ENCODE results near the gene EFL1. TPM values are rescaled to one million over a fixed set of nuclear protein-coding genes. Genes with fewer than 3 reads are reported as not detected.

The EFL1 gene
- total and polyA plus RNA-seq, 2 donors (not counting 3 experiments of a cell fraction or from before 2014, with no cell fraction given): 6.6 to 21.9 TPM

GRCh38 chr15:82297546-82297945 is 35.0 kb upstream of the EFL1 start:
- no peaks in the 10 kb centered on the region for H3K4me1 ChIP-seq (ENCODE audit: control insufficient read depth, extremely low read depth, insufficient read depth, low read length)
- no peak overlapping the region for H3K27ac ChIP-seq (ENCODE audit: insufficient read depth, low read depth, low read length)
- intact Hi-C loops (cut with micrococcal nuclease): no loop called here
- TF ChIP-seq MAX (IDR thresholded peaks at IDR 0.05; ENCODE audit: insufficient read depth, insufficient read length) (no peak), CTCF (IDR thresholded peaks at IDR 0.05; ENCODE audit: extremely low read depth in 1 of 2, insufficient read depth in 1 of 2, low read depth in 1 of 2, low read length in 2 of 2) (no peak), MYC (IDR thresholded peaks at IDR 0.05; ENCODE audit: low read depth, low read length) (no peak), FOS (IDR thresholded peaks at IDR 0.05; ENCODE audit: borderline replicate concordance, insufficient read depth, low read length) (no peak), POLR2AphosphoS5 (IDR thresholded peaks at IDR 0.05; ENCODE audit: insufficient read depth, low read depth, low read length) (no peak), JUN (IDR thresholded peaks at IDR 0.05; ENCODE audit: borderline replicate concordance, insufficient read depth, insufficient read length, low read depth) (no peak), GATA2 (IDR thresholded peaks at IDR 0.05; ENCODE audit: insufficient read depth, insufficient read length, low read depth, low read length) (no peak)
- H4K20me1 ChIP-seq (replicated peaks; ENCODE audit: control insufficient read depth, extremely low read depth, insufficient read depth, low read length): no peaks in the 10 kb centered on the region
- H3K36me3 ChIP-seq (ENCODE audit: control insufficient read depth in 2 of 2, extremely low read depth in 1 of 2, insufficient read depth in 2 of 2, low read length in 2 of 2): no peaks in the 10 kb centered on the region
- ChIA-PET POLR2A (no interaction called here), CTCF (no interaction called here)
- H3K9ac ChIP-seq (replicated peaks; ENCODE audit: extremely low read depth, insufficient read depth, low read length): no peak overlapping the region
- no peak overlapping the region for H2AFZ ChIP-seq (ENCODE audit: low read depth, low read length)
- H3K9me3 ChIP-seq (replicated peaks; ENCODE audit: control insufficient read depth, insufficient read depth, low read length): no peaks in the 10 kb centered on the region
- H3K4me2 ChIP-seq (ENCODE audit: insufficient read depth, low read length): no peak overlapping the region
- FAIRE-seq (no peak), DNase-seq (ENCODE audit: low read depth, low spot score) (no peak)
- BruUV-seq (replicated peaks): no TSS peak
- H3K9me1 ChIP-seq (replicated peaks; ENCODE audit: control insufficient read depth, extremely low read depth, insufficient read depth, low read length): no peaks in the 10 kb centered on the region
- H3K4me3 ChIP-seq (replicated peaks in 1 of 3; ENCODE audit: insufficient read depth in 1 of 3, low read depth in 1 of 3, low read length in 3 of 3): no peak overlapping the region
- dilution Hi-C loops (cut with MboI; ENCODE audit: extremely low pct_ligation_motif_present, low sequenced_read_pairs): no loop called here
- H3K79me2 ChIP-seq (ENCODE audit: control insufficient read depth, insufficient read depth, low read length): no peaks in the 10 kb centered on the region
- H3K27me3 ChIP-seq (ENCODE audit: control insufficient read depth in 2 of 2, insufficient read depth in 2 of 2, low read length in 2 of 2): no peaks in the 10 kb centered on the region

All from endothelial cell of umbilical vein (primary cell).